Ishikawa (cell line): ENCODE measurements around the gene NUCB1.

ENCODE experiments used
- CEBPB ChIP-seq: IDR thresholded peaks from 2 replicates; pipeline ENCODE4 v1.6.1; 2012
- CREB1 ChIP-seq: IDR thresholded peaks from 2 replicates; pipeline ENCODE4 v1.6.1; 2012; ENCODE audit warnings: low read depth
- EGR1 ChIP-seq: IDR thresholded peaks from 2 replicates; pipeline ENCODE4 v1.6.1; 2012
- EP300 ChIP-seq: IDR thresholded peaks from 2 replicates; pipeline ENCODE4 v1.6.1; 2012; ENCODE audit warnings: borderline replicate concordance
- FOXM1 ChIP-seq: IDR thresholded peaks from 2 replicates; pipeline ENCODE4 v1.6.1; 2012; ENCODE audit warnings: low read depth, borderline replicate concordance
- NFIC ChIP-seq: IDR thresholded peaks from 2 replicates; pipeline ENCODE4 v1.6.1; 2012
- RAD21 ChIP-seq: IDR thresholded peaks from 2 replicates; pipeline ENCODE4 v1.6.1; 2012; ENCODE audit warnings: low read depth
- TAF1 ChIP-seq: IDR thresholded peaks from 2 replicates; pipeline ENCODE4 v1.6.1; 2012; ENCODE audit warnings: low read depth, mild to moderate bottlenecking
- TCF12 ChIP-seq: IDR thresholded peaks from 2 replicates; pipeline ENCODE4 v1.6.1; 2012; ENCODE audit warnings: low read depth
- TEAD4 ChIP-seq: IDR thresholded peaks from 2 replicates; pipeline ENCODE4 v1.6.1; 2012
- USF1 ChIP-seq: IDR thresholded peaks from 2 replicates; pipeline ENCODE4 v1.6.1; 2012
- YY1 ChIP-seq: IDR thresholded peaks from 2 replicates; pipeline ENCODE4 v1.6.1; 2012; ENCODE audit warnings: low read depth
- ZBTB7A ChIP-seq: IDR thresholded peaks from 2 replicates; pipeline ENCODE4 v1.6.1; 2012; ENCODE audit warnings: low read depth
- TF ChIP-seq, protein P1 (sequence below): IDR thresholded peaks from 2 replicates; pipeline ENCODE4 v1.6.1; 2012; ENCODE audit warnings: low read depth, mild to moderate bottlenecking
- TF ChIP-seq, protein P2 (sequence below): IDR thresholded peaks from 2 replicates; pipeline ENCODE4 v1.6.1; 2012

The NUCB1 gene

DNA sequence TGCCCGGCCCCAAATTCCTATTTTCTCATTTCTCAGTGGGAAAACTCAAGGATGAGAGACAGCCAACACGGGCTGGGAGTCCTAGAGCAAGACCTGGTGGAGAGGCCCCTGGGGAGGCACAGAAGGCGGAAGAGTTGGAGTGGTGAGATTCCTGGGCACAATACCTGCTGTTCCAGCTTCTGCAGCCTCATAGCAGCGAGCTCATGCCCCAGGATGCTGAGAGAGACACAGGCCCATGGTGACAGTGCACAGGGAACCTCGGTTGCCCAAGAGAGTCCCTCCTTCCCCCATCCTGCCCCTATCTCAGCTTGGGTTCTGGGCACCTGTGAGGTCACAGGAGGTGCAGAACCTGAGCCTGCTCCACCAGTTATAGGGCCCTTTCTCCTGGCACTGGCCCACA is 2.9 kb upstream of the NUCB1 start:
- TF ChIP-seq USF1, result no peak
- TF ChIP-seq ZBTB7A, result no peak
- TF ChIP-seq EP300, result no peak
- no peak for TF ChIP-seq YY1
- TF ChIP-seq TEAD4, result no peak
- TF ChIP-seq, protein P1, sequence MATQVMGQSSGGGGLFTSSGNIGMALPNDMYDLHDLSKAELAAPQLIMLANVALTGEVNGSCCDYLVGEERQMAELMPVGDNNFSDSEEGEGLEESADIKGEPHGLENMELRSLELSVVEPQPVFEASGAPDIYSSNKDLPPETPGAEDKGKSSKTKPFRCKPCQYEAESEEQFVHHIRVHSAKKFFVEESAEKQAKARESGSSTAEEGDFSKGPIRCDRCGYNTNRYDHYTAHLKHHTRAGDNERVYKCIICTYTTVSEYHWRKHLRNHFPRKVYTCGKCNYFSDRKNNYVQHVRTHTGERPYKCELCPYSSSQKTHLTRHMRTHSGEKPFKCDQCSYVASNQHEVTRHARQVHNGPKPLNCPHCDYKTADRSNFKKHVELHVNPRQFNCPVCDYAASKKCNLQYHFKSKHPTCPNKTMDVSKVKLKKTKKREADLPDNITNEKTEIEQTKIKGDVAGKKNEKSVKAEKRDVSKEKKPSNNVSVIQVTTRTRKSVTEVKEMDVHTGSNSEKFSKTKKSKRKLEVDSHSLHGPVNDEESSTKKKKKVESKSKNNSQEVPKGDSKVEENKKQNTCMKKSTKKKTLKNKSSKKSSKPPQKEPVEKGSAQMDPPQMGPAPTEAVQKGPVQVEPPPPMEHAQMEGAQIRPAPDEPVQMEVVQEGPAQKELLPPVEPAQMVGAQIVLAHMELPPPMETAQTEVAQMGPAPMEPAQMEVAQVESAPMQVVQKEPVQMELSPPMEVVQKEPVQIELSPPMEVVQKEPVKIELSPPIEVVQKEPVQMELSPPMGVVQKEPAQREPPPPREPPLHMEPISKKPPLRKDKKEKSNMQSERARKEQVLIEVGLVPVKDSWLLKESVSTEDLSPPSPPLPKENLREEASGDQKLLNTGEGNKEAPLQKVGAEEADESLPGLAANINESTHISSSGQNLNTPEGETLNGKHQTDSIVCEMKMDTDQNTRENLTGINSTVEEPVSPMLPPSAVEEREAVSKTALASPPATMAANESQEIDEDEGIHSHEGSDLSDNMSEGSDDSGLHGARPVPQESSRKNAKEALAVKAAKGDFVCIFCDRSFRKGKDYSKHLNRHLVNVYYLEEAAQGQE, result no peak
- no peak for TF ChIP-seq NFIC
- no peak for TF ChIP-seq CEBPB
- TF ChIP-seq TAF1, result no peak
- no peak for TF ChIP-seq TCF12
- TF ChIP-seq FOXM1, result no peak
- TF ChIP-seq CREB1, result no peak

- TF ChIP-seq CEBPB (no peak), ZBTB7A (peak; percentile 35; the same call in 1 of the 2 replicates), TAF1 (0 out of 2 replicates have a peak, but pooled peaks have one; percentile 1), USF1 (no peak)
- TF ChIP-seq, protein P1, result no peak
Measured at GRCh38 chr19:48900477-48901406, 630 bp downstream of the NUCB1 start.

- TF ChIP-seq TAF1 (no peak), TEAD4 (no peak), NFIC (no peak), EP300 (no peak), FOXM1 (no peak), CEBPB (no peak), ZBTB7A (no peak), YY1 (no peak), USF1 (no peak), RAD21 (no peak)
- TF ChIP-seq, protein P1, result no peak
- TF ChIP-seq, protein P2, sequence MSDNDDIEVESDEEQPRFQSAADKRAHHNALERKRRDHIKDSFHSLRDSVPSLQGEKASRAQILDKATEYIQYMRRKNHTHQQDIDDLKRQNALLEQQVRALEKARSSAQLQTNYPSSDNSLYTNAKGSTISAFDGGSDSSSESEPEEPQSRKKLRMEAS, result no peak
Measured at GRCh38 chr19:48905664-48906063, 5.6 kb downstream of the NUCB1 start.

GRCh38 chr19:48906324-48906723 is 6.2 kb downstream of the NUCB1 start:
- no peak for TF ChIP-seq EP300
- TF ChIP-seq TEAD4, result no peak
- no peak for TF ChIP-seq CREB1
- no peak for TF ChIP-seq ZBTB7A
- no peak for TF ChIP-seq NFIC
- no peak for TF ChIP-seq TAF1
- no peak for TF ChIP-seq EGR1
- TF ChIP-seq FOXM1, result no peak
- TF ChIP-seq RAD21, result no peak
- TF ChIP-seq TCF12, result no peak
- TF ChIP-seq CEBPB, result no peak
- no peak for TF ChIP-seq YY1
- TF ChIP-seq, protein P1, result no peak
- TF ChIP-seq, protein P2, result no peak
- no peak for TF ChIP-seq USF1
